Camera-type eye (tissue), 1 donor: ENCODE results near the gene PLBD2. TPM values are rescaled to one million over a fixed set of nuclear protein-coding genes. Genes with fewer than 3 reads are reported as not detected.

ENCODE experiments used
- total RNA-seq: library from RNA; depleted of rRNA; stranded (reverse); fragments of >200 nt; gene quantifications from one replicate; pipeline ENCODE4 v1.2.3, GENCODE V29; 2014

Gene PLBD2
- total RNA-seq: 21.4 TPM

GRCh38 chr12:113358381-113359132 is at the start of gene PLBD2:
TSS of gene PLBD2 (plus strand) at chr12:113358587. CDS start at chr12:113358601, 14 bp downstream.

GRCh38 chr12:113334786-113335539 is 23.4 kb upstream of the PLBD2 start, which contains the start of gene SLC8B1:
TSS of gene SLC8B1 (minus strand) at chr12:113335109. CDS start at chr12:113332878, 2,231 bp downstream.

GRCh38 chr12:113403435-113404415 is 45.3 kb downstream of the PLBD2 start, which contains the start of gene SDS:
TSS of gene SDS (minus strand) at chr12:113403887. CDS start at chr12:113399708, 4,179 bp downstream.

GRCh38 chr12:113422030-113422885 is 63.9 kb downstream of the PLBD2 start, which contains the start of gene SDSL:
TSS of gene SDSL (plus strand) at chr12:113422380. CDS start at chr12:113427983, 5,603 bp downstream.

Other genes starting within 250 kb of the PLBD2 start
- 2.9 TPM for gene RASAL1, start 222.8 kb upstream of the PLBD2 start, total RNA-seq
- gene CFAP73, start 208.9 kb upstream of the PLBD2 start, total RNA-seq: not detected
- gene DDX54, start 173.1 kb upstream of the PLBD2 start, total RNA-seq: 21.4 TPM
- 11.6 TPM for gene RITA1, start 172.9 kb upstream of the PLBD2 start, total RNA-seq
- 16.7 TPM for gene TPCN1, start 137.1 kb upstream of the PLBD2 start, total RNA-seq
- gene SLC8B1, start 23.5 kb upstream of the PLBD2 start, total RNA-seq: 18.6 TPM
- gene SDS, start 45.3 kb downstream of the PLBD2 start, total RNA-seq: not detected
- 4.9 TPM for gene SDSL, start 63.8 kb downstream of the PLBD2 start, total RNA-seq
- gene LHX5, start 113.3 kb downstream of the PLBD2 start, total RNA-seq: not detected